ENCODE data around the gene BPIFB1. TPM values are rescaled to one million over a fixed set of nuclear protein-coding genes. Genes with fewer than 3 reads are reported as not detected.

BPIFB1 gene
- total and polyA plus RNA-seq, 9 of the 15 experiments (the other 6 are each of a cell fraction or from before 2014, with no cell fraction given): not detected

GRCh38 chr20:33322456-33322855 is 39.4 kb downstream of the BPIFB1 start (continued):
- TF ChIP-seq, protein P1, sequence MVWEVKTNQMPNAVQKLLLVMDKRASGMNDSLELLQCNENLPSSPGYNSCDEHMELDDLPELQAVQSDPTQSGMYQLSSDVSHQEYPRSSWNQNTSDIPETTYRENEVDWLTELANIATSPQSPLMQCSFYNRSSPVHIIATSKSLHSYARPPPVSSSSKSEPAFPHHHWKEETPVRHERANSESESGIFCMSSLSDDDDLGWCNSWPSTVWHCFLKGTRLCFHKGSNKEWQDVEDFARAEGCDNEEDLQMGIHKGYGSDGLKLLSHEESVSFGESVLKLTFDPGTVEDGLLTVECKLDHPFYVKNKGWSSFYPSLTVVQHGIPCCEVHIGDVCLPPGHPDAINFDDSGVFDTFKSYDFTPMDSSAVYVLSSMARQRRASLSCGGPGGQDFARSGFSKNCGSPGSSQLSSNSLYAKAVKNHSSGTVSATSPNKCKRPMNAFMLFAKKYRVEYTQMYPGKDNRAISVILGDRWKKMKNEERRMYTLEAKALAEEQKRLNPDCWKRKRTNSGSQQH (CRISPR knock-in tag; IDR thresholded peaks at IDR 0.05): no peak

DNA sequence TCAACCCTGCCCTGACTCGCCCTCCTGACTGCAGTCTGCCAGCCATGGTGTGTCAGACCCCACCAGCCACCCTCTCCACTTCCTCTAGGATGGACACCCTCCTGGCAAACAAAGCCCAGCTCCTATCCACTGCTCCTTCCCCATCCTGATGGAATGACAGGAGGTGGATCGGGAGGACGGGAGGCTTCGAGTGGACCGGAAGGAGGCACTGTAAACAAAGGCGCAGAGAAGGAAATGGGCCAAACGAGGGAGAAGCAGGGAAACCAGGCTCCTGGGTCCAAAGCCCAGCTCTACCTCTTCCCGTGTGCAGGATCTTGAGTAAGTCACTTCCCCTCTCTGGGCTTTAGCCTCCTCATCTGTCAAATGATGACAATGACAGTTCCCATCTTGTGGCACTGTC is 40.2 kb downstream of the BPIFB1 start:
- ChIA-PET POLR2A (no interaction called here), CTCF (ENCODE audit: low intra/inter-chr PET ratio) (no interaction called here)
- no peaks in the 10 kb centered on the region for H3K9me3 ChIP-seq (replicated peaks; ENCODE audit: control insufficient read depth, insufficient read depth, low read depth, low read length)
- H4K20me1 ChIP-seq (replicated peaks; ENCODE audit: control insufficient read depth, insufficient read depth, low read length): 0 out of 2 replicates have a peak, but pooled peaks cover 5% of the 10 kb centered on the region
- no peak overlapping the region for H3K27ac ChIP-seq (ENCODE audit: extremely low read depth, low read depth, low read length)
- FAIRE-seq: no peak
- TF ChIP-seq RNF2 (IDR thresholded peaks at IDR 0.05) (no peak), ZKSCAN3 (CRISPR knock-in tag; IDR thresholded peaks at IDR 0.05) (no peak), GTF2E2 (tag; IDR thresholded peaks at IDR 0.05) (no peak), IRF2 (CRISPR knock-in tag; IDR thresholded peaks at IDR 0.05) (no peak)
- no peaks in the 10 kb centered on the region for H3K9me1 ChIP-seq (ENCODE audit: control insufficient read depth, insufficient read depth, low read length)
- no peak overlapping the region for H3K9ac ChIP-seq (ENCODE audit: insufficient read depth in 1 of 2, low read depth in 2 of 2, low read length in 2 of 2)
- no peaks in the 10 kb centered on the region for H3K79me2 ChIP-seq (ENCODE audit: control insufficient read depth, insufficient read depth, low read length)
- no peak overlapping the region for H2AFZ ChIP-seq (ENCODE audit: low read depth, low read length)
- intact Hi-C loops (cut with micrococcal nuclease): no loop called here
- 13% methylated on average over 8 of the region's 8 CpGs for WGBS (ENCODE audit: insufficient coverage, low coverage, missing lambda C conversion rate)
- no peak overlapping the region for H3K4me3 ChIP-seq
- H3K36me3 ChIP-seq (ENCODE audit: control insufficient read depth, insufficient read depth, low read length): no peaks in the 10 kb centered on the region
- BruUV-seq (replicated peaks): no TSS peak
- no peaks in the 10 kb centered on the region for H3K4me1 ChIP-seq (replicated peaks in 1 of 2; ENCODE audit: control insufficient read depth in 2 of 2, insufficient read depth in 2 of 2, low read length in 2 of 2)
- no peak overlapping the region for H3K4me2 ChIP-seq (ENCODE audit: insufficient read depth, low read length)
- in situ Hi-C loops (cut with MboI): no loop called here
- DNase-seq (ENCODE audit: extremely low read depth in 1 of 4, low spot score in 3 of 4): no peak
- peaks cover 32 to 80% of the 10 kb centered on the region in 2 experiments for H3K27me3 ChIP-seq (ENCODE audit: control insufficient read depth in 2 of 2, insufficient read depth in 2 of 2, low read length in 2 of 2)
- no peak for ATAC-seq

All from K562 (cell line).